OCI-LY7 (cell line): ENCODE data around the gene VEGFA. TPM values are rescaled to one million over a fixed set of nuclear protein-coding genes. Genes with fewer than 3 reads are reported as not detected.

Experiments
- BruUV-seq: library from RNA; stranded (reverse); fragments of 400-500 nt; replicated peaks from 2 replicates; lab custom pipeline; 2021; lab: Mats Ljungman, UMichigan
- CTCF ChIA-PET: fragments of 300-600 bp; sonication (Branson Sonifier 250); formaldehyde crosslinking; loops from one replicate; lab custom pipeline; 2022; ENCODE audit warnings: antibody characterized with exemption; ENCODE audit not compliant: unreplicated experiment; lab: Charles Lee
- POLR2A ChIA-PET: fragments of 300-600 bp; sonication (Branson Sonifier 250); formaldehyde crosslinking; loops from one replicate; lab custom pipeline; 2022; ENCODE audit warnings: antibody characterized with exemption; lab: Charles Lee
- DNase-seq: peaks from one replicate; pipeline ENCODE4 v3.0.0-alpha.2; 2015; ENCODE audit warnings: low spot score
- H2AFZ ChIP-seq: fragments of 200-600 bp; sonication (generic), shearing (Covaris generic); 2 replicates; pipeline ENCODE4 v1.6.1; 2014; ENCODE audit warnings: mild to moderate bottlenecking, antibody characterized with exemption, low read length, moderate library complexity
- H3K27ac ChIP-seq: fragments of 200-600 bp; sonication (generic); 2 replicates; pipeline ENCODE4 v1.5.1; 2014; ENCODE audit warnings: mixed run types, low read depth, mild to moderate bottlenecking, moderate library complexity, low read length, inconsistent platforms; ENCODE audit not compliant: poor library complexity, severe bottlenecking
- H3K36me3 ChIP-seq: fragments of 200-600 bp; sonication (generic); 2 replicates; pipeline ENCODE4 v1.6.1; 2014; ENCODE audit warnings: mild to moderate bottlenecking, antibody characterized with exemption, low read length, moderate library complexity, mixed read lengths; ENCODE audit not compliant: insufficient read depth
- H3K4me1 ChIP-seq: fragments of 200-600 bp; sonication (generic); 2 replicates; pipeline ENCODE4 v1.5.1; 2014; ENCODE audit warnings: mild to moderate bottlenecking, low read length; ENCODE audit not compliant: insufficient read depth, poor library complexity, severe bottlenecking
- H3K4me2 ChIP-seq: fragments of 200-600 bp; sonication (generic); 2 replicates; pipeline ENCODE4 v1.6.1; 2014; ENCODE audit warnings: mild to moderate bottlenecking, low read length
- H3K4me3 ChIP-seq: fragments of 200-600 bp; sonication (generic); 2 replicates; pipeline ENCODE4 v1.5.1; 2014; ENCODE audit warnings: mild to moderate bottlenecking, low read depth, low read length; ENCODE audit not compliant: poor library complexity, severe bottlenecking
- H3K79me2 ChIP-seq: fragments of 200-600 bp; sonication (generic); 2 replicates; pipeline ENCODE4 v1.6.1; 2016; ENCODE audit warnings: low read depth, mild to moderate bottlenecking, low read length, moderate library complexity, mixed read lengths; ENCODE audit not compliant: insufficient read depth
- H3K9me2 ChIP-seq: fragments of 200-600 bp; sonication (generic); 2 replicates; pipeline ENCODE4 v1.6.1; 2016; ENCODE audit warnings: mild to moderate bottlenecking, low read length, mixed read lengths; ENCODE audit not compliant: insufficient read depth
- H3K9me3 ChIP-seq: fragments of 200-600 bp; sonication (generic); 2 replicates; pipeline ENCODE4 v1.6.1; 2014; ENCODE audit warnings: mild to moderate bottlenecking, mixed run types, low read length, mixed read lengths
- H4K20me1 ChIP-seq: fragments of 200-600 bp; sonication (generic); 2 replicates; pipeline ENCODE4 v1.6.1; 2014; ENCODE audit warnings: mild to moderate bottlenecking, antibody characterized with exemption, low read length, moderate library complexity, mixed read lengths; ENCODE audit not compliant: insufficient read depth
- EZH2phosphoT487 ChIP-seq: fragments of 200-600 bp; sonication (generic); IDR thresholded peaks from 2 replicates; pipeline ENCODE4 v1.6.1; 2018; ENCODE audit warnings: low read depth, borderline replicate concordance, mild to moderate bottlenecking, mixed run types, antibody characterized with exemption, low read length, moderate library complexity, mixed read lengths
- intact Hi-C: fragments of 100-400 bp; cut with micrococcal nuclease; formaldehyde crosslinking; loops from one replicate; pipeline ENCODE4 v1.10.0; 2022; ENCODE audit not compliant: unreplicated experiment
- total RNA-seq, 2 experiments: library from RNA; depleted of rRNA in 1 of 2; stranded (reverse); fragments of >200 nt in 1 of 2; shearing (Covaris generic) in 1 of 2; gene quantifications; 2 replicates each; pipeline ENCODE4 v1.2.3, GENCODE V29; 2014 to 2022
- TF ChIP-seq, protein P1 (sequence below): fragments of 200-600 bp; sonication (generic); conservative IDR thresholded peaks from 2 replicates; pipeline ENCODE4 v1.5.1; 2014; ENCODE audit warnings: mild to moderate bottlenecking, antibody characterized with exemption, low read length, moderate library complexity, mixed read lengths

The VEGFA gene
- total RNA-seq, 2 experiments from 2014 or later: 59.7 to 88.5 TPM

DNA sequence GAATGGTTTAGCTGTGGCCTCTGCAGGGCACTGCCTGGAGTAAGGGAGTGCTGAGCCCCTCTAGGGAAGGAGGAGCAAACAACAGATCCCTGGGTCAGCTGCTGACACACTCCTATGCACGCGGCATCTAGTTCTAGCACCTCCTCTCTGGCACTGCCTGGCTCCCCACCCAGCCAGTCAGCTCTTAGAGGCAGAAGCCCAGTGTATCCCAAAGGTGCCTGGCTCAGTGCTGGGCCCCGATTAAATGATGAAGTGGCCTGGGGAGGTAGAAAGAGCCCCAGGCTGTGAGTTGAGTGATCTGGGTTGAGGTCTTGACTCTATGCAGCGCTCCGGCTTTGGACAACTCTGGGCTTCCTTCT, 7.6 kb upstream of the VEGFA start:
- Histone ChIP-seq H3K9me3 (no peaks in the 10 kb centered on the region), H3K4me2 (no peak overlapping the region), H3K27ac (no peak overlapping the region), H3K36me3 (no peaks in the 10 kb centered on the region), H3K4me3 (no peak overlapping the region), H2AFZ (no peak overlapping the region), H4K20me1 (no peaks in the 10 kb centered on the region), H3K4me1 (peaks cover 11% of the 10 kb centered on the region), H3K79me2 (no peaks in the 10 kb centered on the region), H3K9me2 (no peaks in the 10 kb centered on the region)
- POLR2A ChIA-PET: interaction anchor here (0.6 to 1.1 kb wide), 3 partner anchors 13 to 26 kb away, joined by 3 to 8 read pairs (median 4); no protein-coding TSS in a partner anchor
- no peak for TF ChIP-seq EZH2phosphoT487
- TF ChIP-seq, protein P1, sequence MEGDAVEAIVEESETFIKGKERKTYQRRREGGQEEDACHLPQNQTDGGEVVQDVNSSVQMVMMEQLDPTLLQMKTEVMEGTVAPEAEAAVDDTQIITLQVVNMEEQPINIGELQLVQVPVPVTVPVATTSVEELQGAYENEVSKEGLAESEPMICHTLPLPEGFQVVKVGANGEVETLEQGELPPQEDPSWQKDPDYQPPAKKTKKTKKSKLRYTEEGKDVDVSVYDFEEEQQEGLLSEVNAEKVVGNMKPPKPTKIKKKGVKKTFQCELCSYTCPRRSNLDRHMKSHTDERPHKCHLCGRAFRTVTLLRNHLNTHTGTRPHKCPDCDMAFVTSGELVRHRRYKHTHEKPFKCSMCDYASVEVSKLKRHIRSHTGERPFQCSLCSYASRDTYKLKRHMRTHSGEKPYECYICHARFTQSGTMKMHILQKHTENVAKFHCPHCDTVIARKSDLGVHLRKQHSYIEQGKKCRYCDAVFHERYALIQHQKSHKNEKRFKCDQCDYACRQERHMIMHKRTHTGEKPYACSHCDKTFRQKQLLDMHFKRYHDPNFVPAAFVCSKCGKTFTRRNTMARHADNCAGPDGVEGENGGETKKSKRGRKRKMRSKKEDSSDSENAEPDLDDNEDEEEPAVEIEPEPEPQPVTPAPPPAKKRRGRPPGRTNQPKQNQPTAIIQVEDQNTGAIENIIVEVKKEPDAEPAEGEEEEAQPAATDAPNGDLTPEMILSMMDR: no peak
- DNase-seq: no peak
- CTCF ChIA-PET: no interaction called here
- intact Hi-C loops: no loop called here
- no TSS peak for BruUV-seq

DNA sequence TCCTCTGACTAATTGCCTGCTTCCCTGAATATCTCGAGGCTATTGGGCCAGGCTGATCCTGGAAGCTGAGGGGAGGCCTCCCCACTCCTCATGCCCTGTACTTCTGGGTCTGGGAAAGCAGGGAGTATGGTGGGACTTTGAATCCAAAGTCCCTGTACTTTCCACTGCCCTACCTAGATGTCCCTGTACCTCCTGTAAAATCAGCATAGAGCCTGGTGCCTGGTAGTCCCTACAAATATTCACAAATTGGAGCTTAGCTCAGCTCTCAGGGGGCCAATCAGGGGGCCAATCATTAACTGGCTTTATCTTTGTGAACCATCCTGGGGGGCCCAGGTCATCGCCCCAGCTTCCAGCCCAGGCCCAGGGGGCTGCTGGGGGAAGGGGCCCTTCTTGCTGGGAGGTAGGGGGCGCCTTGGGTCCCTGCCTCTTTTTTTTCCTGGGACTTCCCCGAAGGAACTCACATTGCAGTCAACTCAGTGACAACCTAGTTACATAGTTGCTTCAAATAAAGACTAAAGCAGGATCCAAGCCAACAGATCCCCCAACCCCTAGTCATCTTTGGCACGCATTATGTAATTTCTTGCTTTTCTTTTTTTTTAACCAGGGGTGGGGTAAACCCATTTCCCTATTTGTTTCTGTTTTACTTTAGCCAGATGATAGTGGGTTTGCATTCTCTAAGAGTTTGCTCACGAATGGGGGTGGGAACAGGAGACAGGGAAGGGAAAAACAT, 6.9 kb upstream of the VEGFA start:
- Histone ChIP-seq H4K20me1 (no peaks in the 10 kb centered on the region), H3K4me2 (no peak overlapping the region), H3K36me3 (no peaks in the 10 kb centered on the region), H3K9me2 (no peaks in the 10 kb centered on the region), H3K4me3 (no peak overlapping the region), H3K79me2 (no peaks in the 10 kb centered on the region), H3K27ac (no peak overlapping the region), H3K4me1 (peaks cover 4% of the 10 kb centered on the region), H3K9me3 (no peaks in the 10 kb centered on the region), H2AFZ (no peak overlapping the region)
- TF ChIP-seq, protein P1: no peak
- no peak for TF ChIP-seq EZH2phosphoT487
- intact Hi-C loops: no loop called here
- POLR2A ChIA-PET: interaction anchor here (0.7 kb wide), 1 partner anchor 1871 kb away, joined by 3 read pairs; no protein-coding TSS in a partner anchor
- no peak for DNase-seq
- CTCF ChIA-PET: interaction anchor here (1.0 kb wide), 1 partner anchor 10 kb away, joined by 3 read pairs; no protein-coding TSS in a partner anchor
- BruUV-seq: no TSS peak
